Suprapubic skin (tissue), 4 donors: ENCODE data around the gene HMGN3. TPM values are rescaled to one million over a fixed set of nuclear protein-coding genes. Genes with fewer than 3 reads are reported as not detected.
A peak's percentile ranks its signal among the peaks of the same experiment; 100 is the strongest.

ENCODE experiments used
- DNase-seq, 2 donors: peaks; one replicate each; pipeline ENCODE4 v3.0.0-alpha.2; 2019; ENCODE audit warnings: low spot score in 2 of 2
- H3K27ac ChIP-seq: fragments of 200-600 bp; sonication (generic); one replicate; pipeline ENCODE4 v1.5.1; 2019
- H3K27me3 ChIP-seq: fragments of 200-600 bp; sonication (generic); one replicate; pipeline ENCODE4 v1.5.1; 2019
- H3K36me3 ChIP-seq: fragments of 200-600 bp; sonication (generic); one replicate; pipeline ENCODE4 v1.5.1; 2019
- H3K4me1 ChIP-seq: fragments of 200-600 bp; sonication (generic); one replicate; pipeline ENCODE4 v1.5.1; 2019
- H3K4me3 ChIP-seq: fragments of 200-600 bp; sonication (generic); one replicate; pipeline ENCODE4 v1.5.1; 2019; ENCODE audit warnings: mild to moderate bottlenecking
- H3K9me3 ChIP-seq: fragments of 200-600 bp; sonication (generic); one replicate; pipeline ENCODE4 v1.5.1; 2019
- EP300 ChIP-seq: sonication (generic); formaldehyde crosslinking; IDR thresholded peaks from one replicate; pipeline ENCODE4 v1.6.1; 2017; ENCODE audit warnings: antibody characterized with exemption
- POLR2A ChIP-seq, 2 donors: fragments of 450-650 bp; IDR thresholded peaks; one replicate each; pipeline ENCODE4 v1.6.1; 2017; ENCODE audit warnings: antibody characterized with exemption in 2 of 2, mild to moderate bottlenecking in 2 of 2, moderate library complexity in 2 of 2
- POLR2AphosphoS5 ChIP-seq, 3 donors: sonication (generic); formaldehyde crosslinking; IDR thresholded peaks; one replicate each; pipeline ENCODE4 v1.6.1; 2017; ENCODE audit warnings: antibody characterized with exemption in 3 of 3
- whole genome bisulfite sequencing: methylation state at CpG from one replicate; pipeline ENCODE4 v1.1.5; 2018; 5-methylcytosine and 5-hydroxymethylcytosine counted together
- total RNA-seq, 4 donors: library from RNA; depleted of rRNA; stranded (reverse); fragments of >200 nt; gene quantifications; one replicate each; pipeline ENCODE4 v1.1.0, GENCODE V29; 2016
- TF ChIP-seq, protein P1 (sequence below), 2 donors: fragments of 200-600 bp in 1 of 2; fragments of 450-650 bp in 1 of 2; sonication (generic) in 1 of 2; IDR thresholded peaks; one replicate each; pipeline ENCODE4 v1.5.1; 2016 to 2019; ENCODE audit warnings: antibody characterized with exemption in 2 of 2, mild to moderate bottlenecking in 1 of 2, moderate library complexity in 1 of 2

HMGN3 gene
- total RNA-seq = 10 to 100 TPM; 31.0 to 37.8 (median 35.9) TPM

- Histone ChIP-seq H3K27ac (peak within 1 kb of the TSS; percentile 86), H3K4me3 (peak within 1 kb of the TSS; percentile 68), H3K36me3 (no peaks in the 10 kb centered on the region), H3K4me1 (peaks cover 35% of the 10 kb centered on the region), H3K9me3 (no peaks in the 10 kb centered on the region), H3K27me3 (no peaks in the 10 kb centered on the region)
- DNase-seq = peak; percentile 96 to 97
- WGBS = 2% methylated on average over 48 of the region's 51 CpGs
- TF ChIP-seq EP300 (no peak), POLR2AphosphoS5 (IDR thresholded peaks at IDR 0.05) (no peak), POLR2A (IDR thresholded peaks at IDR 0.05) (peak in 1 of 2 donors; percentile 37)
- TF ChIP-seq, protein P1, sequence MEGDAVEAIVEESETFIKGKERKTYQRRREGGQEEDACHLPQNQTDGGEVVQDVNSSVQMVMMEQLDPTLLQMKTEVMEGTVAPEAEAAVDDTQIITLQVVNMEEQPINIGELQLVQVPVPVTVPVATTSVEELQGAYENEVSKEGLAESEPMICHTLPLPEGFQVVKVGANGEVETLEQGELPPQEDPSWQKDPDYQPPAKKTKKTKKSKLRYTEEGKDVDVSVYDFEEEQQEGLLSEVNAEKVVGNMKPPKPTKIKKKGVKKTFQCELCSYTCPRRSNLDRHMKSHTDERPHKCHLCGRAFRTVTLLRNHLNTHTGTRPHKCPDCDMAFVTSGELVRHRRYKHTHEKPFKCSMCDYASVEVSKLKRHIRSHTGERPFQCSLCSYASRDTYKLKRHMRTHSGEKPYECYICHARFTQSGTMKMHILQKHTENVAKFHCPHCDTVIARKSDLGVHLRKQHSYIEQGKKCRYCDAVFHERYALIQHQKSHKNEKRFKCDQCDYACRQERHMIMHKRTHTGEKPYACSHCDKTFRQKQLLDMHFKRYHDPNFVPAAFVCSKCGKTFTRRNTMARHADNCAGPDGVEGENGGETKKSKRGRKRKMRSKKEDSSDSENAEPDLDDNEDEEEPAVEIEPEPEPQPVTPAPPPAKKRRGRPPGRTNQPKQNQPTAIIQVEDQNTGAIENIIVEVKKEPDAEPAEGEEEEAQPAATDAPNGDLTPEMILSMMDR (IDR thresholded peaks at IDR 0.05) = peak in 1 of 2 donors; percentile 16
These were observed at the start of gene HMGN3 for GRCh38 chr6:79234150-79235022. TSS of gene HMGN3 (minus strand) at chr6:79234682.

- Histone ChIP-seq H3K4me3 (no peak overlapping the region), H3K9me3 (no peaks in the 10 kb centered on the region), H3K4me1 (no peaks in the 10 kb centered on the region), H3K27ac (no peak overlapping the region), H3K27me3 (no peaks in the 10 kb centered on the region), H3K36me3 (no peaks in the 10 kb centered on the region)
- DNase-seq = no peak
- 69% methylated on average over 1 of the region's 1 CpG for WGBS
- TF ChIP-seq, protein P1 (IDR thresholded peaks at IDR 0.05) = no peak
- TF ChIP-seq EP300 (no peak), POLR2AphosphoS5 (IDR thresholded peaks at IDR 0.05) (no peak), POLR2A (IDR thresholded peaks at IDR 0.05) (no peak)
These were observed 46.3 kb upstream of the HMGN3 start for GRCh38 chr6:79280756-79281155.

DNA sequence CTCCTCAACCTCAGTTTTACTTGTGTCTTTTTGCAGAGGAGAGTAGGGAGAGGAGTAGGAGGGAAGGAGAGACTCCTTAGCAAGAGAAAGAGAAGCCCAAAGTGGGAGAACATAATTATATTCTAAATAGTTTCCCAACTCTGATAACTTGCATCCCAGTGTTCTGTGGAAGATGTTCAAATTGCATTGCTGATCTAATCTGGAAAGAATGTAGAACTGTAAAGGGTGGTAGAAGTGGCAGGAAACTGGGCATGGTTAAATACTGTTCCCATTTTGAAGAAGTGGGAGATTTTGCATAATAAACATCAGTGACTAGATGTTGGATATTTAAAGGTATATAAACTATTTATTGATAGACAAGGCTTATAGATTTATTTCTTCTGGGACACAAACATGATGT is 42.6 kb upstream of the HMGN3 start:
- H3K9me3 ChIP-seq = no peaks in the 10 kb centered on the region
- TF ChIP-seq EP300 (no peak), POLR2AphosphoS5 (IDR thresholded peaks at IDR 0.05) (no peak)
- TF ChIP-seq, protein P1 (IDR thresholded peaks at IDR 0.05) = no peak
- H3K27me3 ChIP-seq = no peaks in the 10 kb centered on the region
- DNase-seq = no peak
- H3K4me3 ChIP-seq = no peak overlapping the region
- H3K36me3 ChIP-seq = no peaks in the 10 kb centered on the region
- H3K27ac ChIP-seq = no peak overlapping the region
- H3K4me1 ChIP-seq = no peaks in the 10 kb centered on the region

GRCh38 chr6:79269877-79270276 is 35.4 kb upstream of the HMGN3 start:
- DNase-seq = no peak

GRCh38 chr6:79267128-79267527 is 32.6 kb upstream of the HMGN3 start:
- TF ChIP-seq POLR2AphosphoS5 (IDR thresholded peaks at IDR 0.05) (no peak), POLR2A (IDR thresholded peaks at IDR 0.05) (no peak), EP300 (no peak)
- TF ChIP-seq, protein P1 (IDR thresholded peaks at IDR 0.05) = no peak
- Histone ChIP-seq H3K9me3 (no peaks in the 10 kb centered on the region), H3K4me3 (no peak overlapping the region), H3K36me3 (no peaks in the 10 kb centered on the region), H3K27me3 (no peaks in the 10 kb centered on the region), H3K27ac (no peak overlapping the region), H3K4me1 (peaks cover 10% of the 10 kb centered on the region)
- 77% methylated on average over 1 of the region's 1 CpG for WGBS
- DNase-seq = no peak

More at GRCh38 chr6:79269877-79270276, 35.4 kb upstream of the HMGN3 start:
- H3K9me3 ChIP-seq = no peaks in the 10 kb centered on the region
- no peaks in the 10 kb centered on the region for H3K36me3 ChIP-seq
- no peak for TF ChIP-seq POLR2AphosphoS5 (IDR thresholded peaks at IDR 0.05)
- no peak for TF ChIP-seq POLR2A (IDR thresholded peaks at IDR 0.05)
- TF ChIP-seq EP300 = no peak
- TF ChIP-seq, protein P1 (IDR thresholded peaks at IDR 0.05) = no peak
- H3K4me1 ChIP-seq = peaks cover 10% of the 10 kb centered on the region
- H3K27me3 ChIP-seq = no peaks in the 10 kb centered on the region
- 7% methylated on average over 3 of the region's 3 CpGs for WGBS
- no peak overlapping the region for H3K4me3 ChIP-seq
- no peak overlapping the region for H3K27ac ChIP-seq
